GM20431 (cell line): ENCODE measurements around the gene PRRT2.

Experiments used
- in situ Hi-C: fragments of 300-500 bp; cut with MseI, MboI; formaldehyde crosslinking; loops from one replicate; pipeline ENCODE4 v1.15.0; 2020; ENCODE audit warnings: low sequenced_read_pairs; ENCODE audit not compliant: unreplicated experiment

PRRT2 gene

DNA sequence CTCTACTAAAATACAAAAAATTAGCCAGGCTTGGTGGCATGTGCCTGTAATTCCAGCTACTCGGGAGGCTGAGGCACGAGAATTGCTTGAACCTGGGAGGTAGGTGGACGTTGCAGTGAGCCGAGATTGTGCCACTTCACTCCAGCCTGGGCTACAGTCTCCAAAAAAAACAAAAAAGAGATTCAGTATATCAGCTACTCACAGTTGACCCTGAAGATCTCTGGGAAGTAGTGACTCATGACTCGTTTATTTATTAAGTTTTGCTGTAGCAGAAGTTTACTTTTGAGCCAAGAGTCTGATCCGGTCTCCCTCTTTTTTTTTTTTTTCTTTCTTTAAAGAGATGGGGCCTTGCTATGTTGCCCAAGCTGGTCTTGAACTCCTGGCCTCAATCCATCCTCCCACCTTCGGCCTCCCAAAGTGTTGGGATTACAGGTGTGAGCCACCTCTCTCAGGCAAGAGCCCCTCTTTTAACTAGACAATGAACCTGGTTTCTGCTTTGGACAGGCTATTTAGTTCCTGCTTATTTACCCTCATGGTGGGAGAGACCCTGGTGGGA, 12.7 kb downstream of the PRRT2 start:
- in situ Hi-C loops = loop anchor here (25.0 kb wide), 1 partner anchor 188 kb away; the partner anchor contains the start of genes C16orf92 and DOC2A

DNA sequence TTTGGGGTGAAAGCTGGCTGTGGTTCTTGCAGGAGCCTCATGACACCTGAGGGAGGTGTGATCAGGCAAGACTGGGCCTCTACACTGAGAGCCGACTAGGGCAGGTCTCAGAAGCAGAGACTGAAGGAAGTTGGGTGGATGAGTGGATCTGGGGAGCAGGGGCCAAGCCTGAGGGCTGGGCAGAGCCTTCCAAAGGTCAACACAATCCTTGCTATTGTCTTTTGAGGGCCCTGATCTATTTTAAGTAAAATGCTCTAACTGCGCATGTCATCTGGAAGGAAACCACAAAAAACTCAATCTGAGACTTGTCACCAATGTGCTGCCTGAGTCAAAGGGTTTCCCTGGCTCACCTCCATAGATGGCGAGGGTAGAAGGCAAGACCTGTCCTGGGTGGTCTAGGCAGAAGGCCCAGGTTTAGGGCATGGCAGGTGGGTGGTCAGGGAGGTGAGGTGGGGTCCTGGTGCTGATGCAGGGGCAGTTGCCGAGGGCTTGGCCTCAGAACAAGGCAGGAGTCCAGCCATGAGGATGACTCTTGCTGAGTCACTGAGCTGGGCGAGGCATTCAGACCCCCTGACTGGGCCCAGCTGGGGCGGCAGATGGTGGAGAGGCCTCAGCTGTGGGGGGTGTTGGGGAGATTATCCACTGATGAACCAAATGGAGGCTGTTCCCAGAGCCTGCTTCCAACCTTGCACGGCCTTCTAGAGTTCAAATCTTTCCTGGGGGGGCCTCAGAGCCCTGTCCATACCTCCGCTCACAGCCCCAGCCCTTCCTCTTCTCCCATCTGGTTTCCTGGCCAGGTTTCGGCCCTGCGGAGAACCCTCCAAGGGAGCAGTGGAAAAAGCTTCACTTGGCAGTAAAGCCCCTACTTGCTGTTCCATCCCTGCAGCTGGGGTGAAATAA, 13.4 kb downstream of the PRRT2 start:
- in situ Hi-C loops = loop anchor here (25.0 kb wide), 1 partner anchor 187 kb away; the partner anchor contains the start of genes C16orf92 and DOC2A

DNA sequence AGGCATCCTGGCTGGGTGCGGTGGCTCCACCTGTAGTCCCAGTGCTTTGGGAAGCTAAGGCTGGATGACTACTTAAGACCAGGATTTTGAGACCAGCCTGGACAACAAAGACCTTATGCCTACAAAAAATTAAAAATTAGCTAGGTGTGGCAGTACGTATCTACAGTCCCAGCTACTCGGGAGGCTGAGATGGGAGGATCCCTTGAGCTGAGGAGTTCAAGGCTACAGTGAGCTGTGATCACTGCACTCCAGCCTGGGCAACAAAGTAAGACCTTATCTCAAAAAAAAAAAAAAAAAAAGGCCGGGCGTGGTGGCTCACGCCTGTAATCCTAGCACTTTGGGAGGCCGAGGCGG, 14.3 kb downstream of the PRRT2 start:
- in situ Hi-C loops = loop anchor here (25.0 kb wide), 1 partner anchor 186 kb away; the partner anchor contains the start of genes C16orf92 and DOC2A

DNA sequence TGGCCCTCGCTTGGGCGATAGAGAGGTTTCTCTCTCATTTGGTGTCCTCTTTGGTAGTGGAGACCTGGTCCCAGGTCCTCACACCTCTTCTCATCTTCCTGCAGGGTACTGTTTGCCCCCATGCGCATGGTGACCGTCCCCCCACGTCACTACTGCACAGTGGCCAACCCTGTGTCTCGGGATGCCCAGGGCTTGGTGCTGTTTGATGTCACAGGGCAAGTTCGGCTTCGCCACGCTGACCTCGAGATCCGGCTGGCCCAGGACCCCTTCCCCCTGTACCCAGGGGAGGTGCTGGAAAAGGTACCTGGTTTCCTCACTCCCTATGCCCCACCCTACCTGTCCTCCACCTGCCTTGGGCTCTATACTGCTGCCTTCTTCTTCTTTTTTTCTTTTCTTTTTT, 18.8 kb downstream of the PRRT2 start:
- in situ Hi-C loops = loop anchor here (25.0 kb wide), 1 partner anchor 182 kb away; the partner anchor contains the start of genes C16orf92 and DOC2A

DNA sequence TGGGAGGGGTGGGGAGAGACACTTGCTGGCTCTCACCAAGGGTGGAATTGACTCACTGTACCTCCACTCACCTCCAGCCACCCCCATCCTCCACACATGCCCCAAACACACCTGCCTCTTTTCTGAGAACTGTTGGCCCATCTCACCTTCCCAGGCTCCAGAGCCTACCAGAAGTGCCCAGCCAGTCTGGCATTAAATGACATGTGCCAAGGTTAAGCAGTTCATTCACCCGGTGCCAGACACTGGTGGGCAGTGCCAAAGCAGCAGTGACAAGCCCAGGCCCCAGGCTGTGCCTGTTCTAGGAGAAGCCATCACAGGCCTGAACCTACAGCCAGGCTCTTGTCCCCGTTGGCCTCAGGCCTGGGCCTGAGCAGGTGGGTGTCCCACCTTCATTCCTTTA, 19.5 kb downstream of the PRRT2 start:
- in situ Hi-C loops = loop anchor here (25.0 kb wide), 1 partner anchor 181 kb away; the partner anchor contains the start of genes C16orf92 and DOC2A

DNA sequence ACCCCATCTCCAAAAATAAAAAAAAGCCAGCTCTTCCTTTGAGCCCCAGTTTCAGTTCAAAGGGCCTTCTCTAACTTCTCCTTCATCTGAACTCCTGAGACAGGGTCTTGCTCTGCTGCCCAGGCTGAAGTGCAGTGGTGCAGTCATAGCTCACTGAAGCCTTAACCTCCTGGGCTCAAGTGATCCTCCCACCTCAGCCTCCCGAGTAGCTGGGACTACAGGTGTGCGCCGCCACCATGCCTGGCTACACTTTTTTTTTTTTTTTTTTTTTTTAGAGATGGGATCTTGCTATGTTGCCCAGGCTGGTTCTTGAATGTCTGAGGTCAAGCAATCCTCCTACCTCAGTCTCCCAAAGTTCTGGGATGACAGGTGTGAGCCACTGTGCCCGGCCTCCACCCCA, 21.2 kb downstream of the PRRT2 start:
- in situ Hi-C loops = loop anchor here (25.0 kb wide), 1 partner anchor 179 kb away; the partner anchor contains the start of genes C16orf92 and DOC2A

DNA sequence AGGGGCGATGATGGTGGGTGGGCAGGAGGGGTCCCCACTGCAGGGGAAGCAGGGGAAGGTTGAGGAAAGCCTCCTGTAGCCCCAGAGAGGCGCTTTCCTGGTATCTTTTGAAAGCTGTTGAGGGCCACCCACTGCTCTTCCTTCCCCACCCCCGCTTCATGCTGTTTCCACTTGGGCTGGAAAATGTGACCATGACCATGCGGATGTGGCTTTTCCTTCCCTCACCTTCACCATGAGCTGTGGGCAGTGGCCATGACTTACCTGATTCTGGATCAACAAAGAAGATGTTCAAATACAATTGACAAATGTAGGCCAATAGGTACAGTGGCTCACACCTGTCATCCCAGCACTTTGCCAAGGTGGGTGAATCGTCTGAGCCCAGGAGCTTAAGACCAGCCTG, 22.1 kb downstream of the PRRT2 start:
- in situ Hi-C loops = loop anchor here (25.0 kb wide), 1 partner anchor 178 kb away; the partner anchor contains the start of genes C16orf92 and DOC2A

DNA sequence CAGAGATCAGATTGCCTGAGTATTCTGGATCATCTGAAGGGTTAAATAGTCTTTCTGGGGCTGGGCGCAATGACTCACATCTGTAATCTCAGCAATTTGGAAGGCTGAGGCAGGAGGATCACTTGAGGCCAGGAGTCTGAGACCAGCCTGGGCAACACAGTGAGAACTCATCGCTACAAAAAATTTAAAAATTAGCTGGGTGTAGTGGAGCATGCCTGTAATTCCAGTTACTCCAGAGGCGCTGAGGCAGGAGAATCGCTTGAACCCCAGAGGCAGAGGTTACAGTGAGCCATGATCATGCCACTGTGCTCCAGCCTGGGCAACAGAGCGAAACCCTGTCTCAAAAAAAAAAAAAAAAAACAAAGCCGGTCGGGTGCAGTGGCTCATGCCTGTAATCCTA, 23.9 kb downstream of the PRRT2 start:
- in situ Hi-C loops = loop anchor here (25.0 kb wide), 1 partner anchor 176 kb away; the partner anchor contains the start of genes C16orf92 and DOC2A

DNA sequence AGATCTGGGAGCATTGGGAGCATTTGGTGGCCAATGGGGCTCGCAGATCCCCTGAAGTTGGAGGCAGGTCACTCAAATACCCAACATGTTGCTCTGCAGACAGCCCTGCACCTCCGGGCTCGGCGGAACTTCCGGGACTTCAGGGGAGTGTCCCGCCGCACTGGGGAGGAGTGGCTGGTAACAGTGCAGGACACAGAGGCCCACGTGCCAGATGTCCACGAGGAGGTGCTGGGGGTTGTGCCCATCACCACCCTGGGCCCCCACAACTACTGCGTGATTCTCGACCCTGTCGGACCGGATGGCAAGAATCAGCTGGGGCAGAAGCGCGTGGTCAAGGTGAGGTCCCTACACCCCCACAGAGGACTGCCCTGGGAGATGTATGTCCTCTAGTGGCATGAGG, 24.6 kb downstream of the PRRT2 start:
- in situ Hi-C loops = loop anchor here (25.0 kb wide), 1 partner anchor 176 kb away; the partner anchor contains the start of genes C16orf92 and DOC2A

DNA sequence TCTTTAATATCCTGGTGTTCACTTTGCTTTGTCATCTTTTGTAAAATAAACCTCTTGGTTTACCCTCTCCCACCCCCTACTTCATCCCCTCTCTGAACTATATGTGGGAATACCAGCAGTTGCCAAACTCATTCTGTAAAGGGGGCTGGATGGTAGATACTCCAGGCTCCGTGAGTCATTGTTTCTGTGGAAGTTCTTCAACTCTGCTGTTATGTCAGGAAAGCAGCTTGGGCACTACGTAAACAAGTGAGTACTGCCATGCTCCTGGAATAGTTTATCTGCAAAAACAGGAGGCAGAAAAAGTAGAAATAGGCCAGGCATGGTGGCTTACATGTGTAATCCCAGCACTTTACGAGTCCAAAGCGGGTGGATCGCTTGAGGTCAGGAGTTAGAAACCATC, 25.8 kb downstream of the PRRT2 start:
- in situ Hi-C loops = loop anchor here (25.0 kb wide), 1 partner anchor 174 kb away; the partner anchor contains the start of genes C16orf92 and DOC2A

DNA sequence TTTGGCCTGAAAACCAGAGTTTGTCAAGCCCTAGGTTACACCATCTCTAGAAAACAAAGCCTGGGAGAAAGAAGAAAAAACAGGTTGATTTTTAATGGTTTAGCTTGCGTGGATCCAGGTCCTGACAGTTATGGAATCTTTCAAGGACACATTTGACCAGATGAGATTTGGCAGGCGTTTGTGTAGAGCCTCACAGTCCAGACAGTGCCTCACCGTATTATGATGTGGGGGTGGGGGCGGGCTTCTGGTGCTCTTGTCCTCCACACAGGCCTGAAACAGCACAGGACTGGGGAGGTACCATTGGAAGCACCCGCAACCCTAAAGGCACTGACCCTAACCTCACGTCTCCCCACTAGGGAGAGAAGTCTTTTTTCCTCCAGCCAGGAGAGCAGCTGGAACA, 27.8 kb downstream of the PRRT2 start:
- in situ Hi-C loops = loop anchor here (25.0 kb wide), 1 partner anchor 172 kb away; the partner anchor contains the start of genes C16orf92 and DOC2A

DNA sequence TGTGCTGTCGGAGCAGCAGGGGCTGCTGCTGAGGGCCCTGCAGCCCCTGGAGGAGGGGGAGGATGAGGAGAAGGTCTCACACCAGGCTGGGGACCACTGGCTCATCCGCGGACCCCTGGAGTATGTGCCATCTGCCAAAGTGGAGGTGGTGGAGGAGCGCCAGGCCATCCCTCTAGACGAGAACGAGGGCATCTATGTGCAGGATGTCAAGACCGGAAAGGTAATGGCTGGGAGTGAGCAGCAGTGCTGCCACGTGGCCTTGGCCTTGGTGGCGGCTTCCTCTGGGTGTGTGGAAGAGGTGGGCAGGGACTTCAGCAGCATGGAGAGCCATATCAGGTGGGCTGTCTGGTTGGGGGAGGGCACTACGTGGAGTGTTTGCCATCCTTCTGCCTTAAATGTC, 28.2 kb downstream of the PRRT2 start:
- in situ Hi-C loops = loop anchor here (25.0 kb wide), 1 partner anchor 172 kb away; the partner anchor contains the start of genes C16orf92 and DOC2A

DNA sequence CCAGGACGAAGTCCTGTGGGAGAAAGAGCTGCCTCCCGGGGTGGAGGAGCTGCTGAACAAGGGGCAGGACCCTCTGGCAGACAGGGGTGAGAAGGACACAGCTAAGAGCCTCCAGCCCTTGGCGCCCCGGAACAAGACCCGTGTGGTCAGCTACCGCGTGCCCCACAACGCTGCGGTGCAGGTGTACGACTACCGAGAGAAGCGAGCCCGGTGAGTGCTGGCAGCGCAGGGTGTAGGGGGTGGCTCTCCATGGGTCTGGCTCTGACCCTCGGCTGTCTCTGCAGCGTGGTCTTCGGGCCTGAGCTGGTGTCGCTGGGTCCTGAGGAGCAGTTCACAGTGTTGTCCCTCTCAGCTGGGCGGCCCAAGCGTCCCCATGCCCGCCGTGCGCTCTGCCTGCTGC, 29.6 kb downstream of the PRRT2 start:
- in situ Hi-C loops = loop anchor here (25.0 kb wide), 1 partner anchor 171 kb away; the partner anchor contains the start of genes C16orf92 and DOC2A

DNA sequence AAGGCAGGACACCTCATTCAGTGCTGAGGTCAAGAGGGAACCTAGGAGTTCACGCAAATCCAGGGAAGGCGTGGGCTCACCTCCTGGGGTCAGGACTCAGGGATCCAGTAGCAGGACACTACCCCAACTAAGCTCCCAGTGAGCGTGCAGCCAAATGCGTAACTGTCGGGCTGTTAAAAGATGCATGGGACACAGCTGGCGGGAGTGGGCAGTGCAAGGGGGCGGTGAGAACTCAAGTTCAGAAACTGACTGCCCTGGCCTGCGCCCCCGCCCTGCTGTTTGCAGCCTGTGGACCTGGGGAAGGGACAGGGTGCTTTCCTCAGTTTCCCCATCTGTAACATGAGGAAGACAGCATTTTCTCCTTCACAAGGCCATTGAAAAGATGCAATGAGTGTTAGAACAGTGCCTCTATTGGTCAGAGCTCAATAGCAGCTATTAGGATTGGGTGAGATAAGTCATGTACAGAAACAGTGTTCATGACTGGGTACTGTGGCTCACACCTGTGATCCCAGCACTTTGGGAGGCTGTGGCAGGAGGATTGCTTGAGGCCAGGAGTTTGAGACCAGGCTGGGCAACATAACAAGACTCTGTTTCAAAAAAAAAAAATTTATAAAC, 30.8 kb downstream of the PRRT2 start:
- in situ Hi-C loops = loop anchor here (25.0 kb wide), 1 partner anchor 169 kb away; the partner anchor contains the start of genes C16orf92 and DOC2A

DNA sequence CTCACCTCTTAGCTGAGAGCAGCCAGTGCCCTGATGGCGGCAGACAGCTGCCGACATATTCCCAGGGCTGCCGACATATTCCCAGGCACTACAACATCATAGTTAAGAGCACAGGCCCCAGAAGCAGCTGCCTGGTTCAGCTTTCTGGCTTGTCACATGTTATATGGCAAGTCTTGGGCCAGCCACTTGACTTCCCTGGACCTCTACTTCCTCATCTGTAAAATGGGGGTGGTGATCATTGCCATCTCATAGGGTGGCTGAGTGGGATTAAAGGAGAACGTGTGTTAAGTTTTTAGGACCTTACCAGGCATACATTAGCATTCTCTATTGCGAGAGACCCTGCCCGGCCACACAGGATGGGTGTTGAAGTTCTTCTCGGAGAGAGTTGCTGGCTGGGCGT, 31.9 kb downstream of the PRRT2 start:
- in situ Hi-C loops = loop anchor here (25.0 kb wide), 1 partner anchor 168 kb away; the partner anchor contains the start of genes C16orf92 and DOC2A

DNA sequence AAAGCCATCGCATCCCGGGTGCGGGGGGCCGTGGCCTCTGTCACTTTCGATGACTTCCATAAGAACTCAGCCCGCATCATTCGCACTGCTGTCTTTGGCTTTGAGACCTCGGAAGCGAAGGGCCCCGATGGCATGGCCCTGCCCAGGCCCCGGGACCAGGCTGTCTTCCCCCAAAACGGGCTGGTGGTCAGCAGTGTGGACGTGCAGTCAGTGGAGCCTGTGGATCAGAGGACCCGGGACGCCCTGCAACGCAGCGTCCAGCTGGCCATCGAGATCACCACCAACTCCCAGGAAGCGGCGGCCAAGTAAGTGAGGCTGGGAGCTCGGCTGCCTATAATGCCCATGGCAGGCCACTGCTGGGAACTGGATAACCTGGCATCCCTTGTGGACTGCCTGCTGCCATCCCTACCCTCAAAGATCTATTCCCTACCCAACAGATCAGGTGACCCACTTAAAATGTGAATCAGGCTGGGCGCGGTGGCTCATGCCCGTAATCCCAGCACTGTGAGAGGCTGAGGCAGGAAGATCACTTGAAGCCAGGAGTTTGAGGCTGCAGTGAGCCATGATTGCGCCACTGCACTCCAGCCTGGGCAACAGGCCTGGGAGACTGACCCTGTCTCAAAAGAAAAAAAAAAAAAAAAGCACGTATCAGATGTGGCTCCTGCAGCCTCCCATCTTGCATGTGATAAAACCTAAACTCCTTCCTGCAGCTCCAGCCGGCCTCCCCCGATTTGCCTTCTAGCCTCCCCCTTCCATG, 32.8 kb downstream of the PRRT2 start:
- in situ Hi-C loops = loop anchor here (25.0 kb wide), 1 partner anchor 168 kb away; the partner anchor contains the start of genes C16orf92 and DOC2A

DNA sequence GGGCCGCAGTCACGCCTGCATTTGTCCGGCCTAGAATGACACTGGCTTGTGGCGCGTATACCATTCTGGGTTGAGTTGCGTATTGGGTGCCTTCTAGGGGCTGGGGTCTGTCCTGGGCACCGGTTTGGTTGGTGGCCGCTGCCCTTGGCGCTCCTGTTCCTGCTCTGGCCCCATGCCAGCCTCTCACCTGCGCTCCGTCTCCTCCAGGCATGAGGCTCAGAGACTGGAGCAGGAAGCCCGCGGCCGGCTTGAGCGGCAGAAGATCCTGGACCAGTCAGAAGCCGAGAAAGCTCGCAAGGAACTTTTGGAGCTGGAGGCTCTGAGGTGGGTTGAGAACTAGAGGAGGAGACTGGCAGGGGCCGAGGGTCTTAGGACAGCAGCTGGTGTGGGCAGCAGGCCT, 33.7 kb downstream of the PRRT2 start:
- in situ Hi-C loops = loop anchor here (25.0 kb wide), 1 partner anchor 167 kb away; the partner anchor contains the start of genes C16orf92 and DOC2A

DNA sequence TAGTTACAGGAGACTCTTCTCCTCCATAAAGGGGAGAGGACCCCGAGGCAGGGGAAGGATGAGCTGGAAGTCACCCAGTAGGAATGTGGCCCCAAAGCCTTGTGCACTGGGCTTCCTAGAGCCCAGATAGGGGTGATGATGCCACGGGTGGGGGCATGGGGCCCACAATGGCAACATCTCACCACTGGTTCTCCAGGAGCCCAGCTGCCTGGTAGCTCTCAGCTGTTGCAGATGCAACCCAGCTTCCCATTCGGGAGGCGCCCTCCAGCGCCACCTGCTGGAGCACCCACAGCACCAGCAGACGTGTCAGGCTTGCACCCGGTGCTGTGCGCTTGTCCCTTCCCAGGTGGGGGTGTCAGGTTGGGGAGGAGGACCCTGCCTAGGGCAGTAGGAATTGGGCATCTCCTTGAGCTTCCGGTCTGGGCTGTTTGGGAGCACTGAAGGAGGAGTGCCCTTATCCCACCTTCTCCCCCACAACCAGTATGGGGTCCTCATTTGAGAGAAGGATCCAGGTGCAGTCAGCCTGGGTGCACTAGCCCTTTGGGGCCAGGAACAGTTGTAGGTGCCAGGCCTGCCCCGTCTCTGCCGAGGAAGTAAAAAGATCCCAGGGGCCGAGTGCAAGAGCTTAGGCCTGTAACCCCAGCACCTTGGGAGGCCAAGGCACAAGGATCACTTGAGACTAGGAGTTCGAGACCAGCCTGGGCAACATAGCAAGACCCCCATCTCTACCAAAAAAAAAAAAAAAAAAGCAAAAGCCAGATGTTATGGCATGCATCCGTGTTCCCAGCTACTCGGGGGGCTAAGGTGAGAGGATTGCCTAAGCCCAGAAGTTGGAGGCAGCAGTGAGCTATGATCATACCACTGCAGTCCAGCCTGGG, 36.7 kb downstream of the PRRT2 start:
- in situ Hi-C loops = loop anchor here (25.0 kb wide), 1 partner anchor 164 kb away; the partner anchor contains the start of genes C16orf92 and DOC2A
